Colon (tissue), 2 donors: ENCODE measurements around the gene FCGR2B.
"Not testable (repeated sequence)": the region's sequence is repeated elsewhere in the genome, so short reads cannot be mapped to it uniquely, and the experiment has no call there.

Experiments used
- FAIRE-seq: peaks from 2 replicates; lab custom pipeline; 2012; peaks lifted over from hg19 to GRCh38; lab: Jason Lieb, UNC
- donor health status: control.
- donor health status: control.

Gene FCGR2B

DNA sequence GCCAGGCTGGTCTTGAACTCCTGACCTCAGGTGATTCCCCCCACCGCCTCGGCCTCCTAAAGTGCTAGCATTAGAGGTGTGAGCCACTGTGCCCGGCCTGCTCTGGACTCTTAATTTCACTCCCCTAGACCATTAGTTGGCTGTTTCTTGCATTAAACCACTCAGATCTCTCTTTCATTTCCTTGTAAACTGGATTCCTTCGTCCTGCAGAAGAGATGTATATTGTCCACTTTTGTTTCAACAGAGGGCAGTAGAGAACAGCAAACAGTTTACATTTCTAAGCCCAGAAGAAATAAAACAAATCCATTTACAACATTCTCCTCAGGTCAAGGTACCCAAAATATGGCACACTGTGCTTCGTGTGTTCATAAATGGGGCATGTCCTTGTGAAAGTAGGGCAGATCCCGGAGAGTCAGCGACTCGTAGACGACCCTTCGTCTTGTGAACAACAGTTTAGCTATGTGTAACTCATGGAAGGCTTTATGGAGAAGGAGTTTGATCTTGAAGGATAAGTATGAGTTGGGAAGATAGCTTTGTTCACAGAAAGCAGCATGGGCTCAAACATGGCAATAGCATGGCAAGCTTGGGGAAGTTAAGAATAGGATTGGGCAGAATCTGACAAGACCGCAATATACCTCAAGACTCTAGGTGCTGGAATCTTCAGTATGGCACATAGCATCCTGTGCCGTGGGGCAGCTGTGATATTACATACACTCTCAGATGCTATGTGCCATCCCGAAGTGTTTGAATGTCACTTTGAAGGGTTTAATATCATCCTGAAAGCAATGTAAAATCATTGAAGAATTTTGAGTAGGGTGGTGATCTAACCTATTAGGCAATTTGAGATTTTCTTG lies 15.2 kb upstream of the FCGR2B start:
- FAIRE-seq, result not testable (repeated sequence)

DNA sequence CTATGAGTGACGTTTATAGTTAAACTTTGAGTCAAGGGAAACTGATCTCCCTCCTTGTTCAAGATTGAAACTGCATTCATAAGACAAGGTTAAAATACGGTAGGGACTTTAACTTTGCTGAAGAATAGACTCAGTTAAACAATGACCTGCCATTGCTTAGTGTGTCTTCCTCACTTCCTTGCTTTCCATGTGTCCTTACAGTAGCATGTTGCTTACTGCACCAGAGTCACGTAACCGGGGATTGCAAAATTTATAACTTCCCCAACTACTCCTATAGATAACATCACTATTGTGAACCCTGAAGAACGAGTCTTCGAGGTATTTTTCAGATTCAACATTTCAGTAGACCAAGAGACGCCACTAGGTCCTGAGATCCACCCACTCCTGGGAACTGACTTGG lies 9.4 kb upstream of the FCGR2B start:
- FAIRE-seq, result not testable (repeated sequence)

DNA sequence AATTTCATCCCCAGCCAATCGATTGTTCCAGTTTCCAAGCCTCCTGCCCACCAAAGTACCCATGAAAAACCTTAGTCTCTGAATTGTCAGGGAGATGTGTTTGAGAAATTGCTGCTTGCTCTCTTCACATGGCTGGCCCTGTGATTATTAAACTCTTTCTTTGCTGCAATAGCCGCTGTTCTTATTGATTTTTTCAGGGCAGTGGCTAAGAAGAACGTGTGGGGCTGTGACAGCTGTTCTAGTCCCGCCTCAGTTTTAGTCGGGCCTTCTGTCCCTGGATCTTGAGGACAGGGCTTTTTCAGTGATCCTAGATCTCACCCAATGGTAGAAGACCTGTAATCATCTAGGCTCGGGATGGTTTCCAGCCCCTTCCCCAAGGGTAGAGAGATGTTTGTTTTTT lies 9.0 kb upstream of the FCGR2B start:
- not testable (repeated sequence) for FAIRE-seq

DNA sequence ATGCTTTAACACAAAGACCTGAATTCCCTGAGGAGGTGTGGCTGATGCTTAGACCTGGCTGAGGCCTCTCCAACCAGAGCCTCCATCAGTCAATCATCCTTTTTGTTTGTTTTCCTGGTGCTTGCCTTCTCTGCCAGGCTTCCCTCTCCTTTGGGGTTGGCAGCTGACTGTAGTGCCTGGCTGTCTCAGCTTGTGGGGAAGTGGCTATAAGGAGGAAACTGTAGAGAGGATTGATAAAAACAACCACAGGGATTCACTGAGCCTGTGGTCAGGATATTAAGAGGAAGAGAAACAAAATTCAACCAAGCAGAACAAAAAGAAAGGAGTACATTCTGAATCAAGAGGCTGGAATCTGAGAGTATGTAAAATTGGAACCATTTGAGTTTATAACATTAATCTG lies 4.4 kb upstream of the FCGR2B start:
- not testable (repeated sequence) for FAIRE-seq

DNA sequence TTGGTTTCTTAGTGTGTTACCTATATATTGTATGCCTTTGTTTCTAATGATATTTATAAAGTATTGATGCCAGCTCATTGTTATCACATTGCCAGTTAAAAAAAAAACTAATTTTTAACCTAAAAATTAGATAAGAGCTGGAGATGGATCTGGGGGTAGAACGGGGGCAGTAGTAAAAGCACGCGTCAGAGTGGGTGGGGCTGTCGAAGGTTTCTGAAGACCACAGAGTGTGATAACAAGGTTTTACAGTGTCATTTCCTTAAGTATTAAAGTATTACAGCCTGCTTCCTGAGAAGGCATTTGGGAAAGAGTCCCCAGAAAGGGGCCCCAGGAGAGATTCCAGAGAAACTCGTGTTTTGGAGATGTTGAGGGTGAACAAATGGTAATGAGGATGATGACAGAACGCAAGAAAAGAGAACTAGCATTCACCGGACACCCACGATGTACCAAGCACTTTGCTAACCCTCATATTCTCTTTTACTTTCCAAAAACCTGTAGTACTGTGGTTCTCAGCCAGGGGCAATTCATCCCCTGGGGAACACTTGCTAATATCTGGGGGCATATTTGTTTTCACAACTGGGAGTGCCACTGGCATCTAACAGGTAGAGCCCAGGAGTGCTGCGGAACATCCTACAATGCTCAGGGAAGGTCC lies 1.2 kb upstream of the FCGR2B start:
- FAIRE-seq, result not testable (repeated sequence)

DNA sequence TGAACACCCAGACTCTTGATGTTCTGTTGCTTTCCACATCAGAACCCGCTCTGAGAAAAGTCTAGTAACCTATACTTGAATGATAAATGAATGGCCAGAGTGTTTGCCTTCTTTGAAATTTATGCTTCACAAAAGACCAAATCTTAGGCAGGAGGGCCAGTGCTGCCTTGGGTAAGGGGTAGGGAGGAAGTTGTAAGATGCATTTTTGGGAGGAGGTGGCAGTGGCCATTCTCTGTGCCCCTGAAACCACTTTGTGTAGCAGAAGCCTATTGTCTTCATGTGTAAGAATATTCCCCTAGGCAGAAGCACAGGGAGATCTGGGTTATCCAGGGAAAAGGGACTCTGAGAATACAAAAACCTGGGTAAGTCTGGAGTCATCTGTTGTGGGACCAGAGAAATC lies 626 bp downstream of the FCGR2B start:
- FAIRE-seq, result not testable (repeated sequence)

DNA sequence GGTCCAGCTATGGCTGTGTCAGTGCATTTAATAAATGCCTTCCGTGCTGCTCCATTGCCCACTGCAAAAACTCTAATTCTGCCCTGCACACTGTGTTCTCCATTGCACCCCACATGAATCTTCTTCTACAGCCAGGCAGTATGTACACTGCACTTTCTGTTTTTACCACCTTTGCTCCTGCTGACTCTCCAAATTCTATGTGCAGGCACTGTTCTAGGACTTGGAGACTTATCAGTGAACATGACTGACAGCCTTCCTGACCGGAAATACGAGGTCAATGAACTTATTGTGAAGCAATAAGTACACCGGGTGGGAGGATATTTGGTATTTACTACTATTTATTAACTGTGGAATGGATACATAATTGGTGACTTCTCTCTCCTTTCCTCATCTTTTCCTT lies 1.7 kb downstream of the FCGR2B start:
- FAIRE-seq, result not testable (repeated sequence)

DNA sequence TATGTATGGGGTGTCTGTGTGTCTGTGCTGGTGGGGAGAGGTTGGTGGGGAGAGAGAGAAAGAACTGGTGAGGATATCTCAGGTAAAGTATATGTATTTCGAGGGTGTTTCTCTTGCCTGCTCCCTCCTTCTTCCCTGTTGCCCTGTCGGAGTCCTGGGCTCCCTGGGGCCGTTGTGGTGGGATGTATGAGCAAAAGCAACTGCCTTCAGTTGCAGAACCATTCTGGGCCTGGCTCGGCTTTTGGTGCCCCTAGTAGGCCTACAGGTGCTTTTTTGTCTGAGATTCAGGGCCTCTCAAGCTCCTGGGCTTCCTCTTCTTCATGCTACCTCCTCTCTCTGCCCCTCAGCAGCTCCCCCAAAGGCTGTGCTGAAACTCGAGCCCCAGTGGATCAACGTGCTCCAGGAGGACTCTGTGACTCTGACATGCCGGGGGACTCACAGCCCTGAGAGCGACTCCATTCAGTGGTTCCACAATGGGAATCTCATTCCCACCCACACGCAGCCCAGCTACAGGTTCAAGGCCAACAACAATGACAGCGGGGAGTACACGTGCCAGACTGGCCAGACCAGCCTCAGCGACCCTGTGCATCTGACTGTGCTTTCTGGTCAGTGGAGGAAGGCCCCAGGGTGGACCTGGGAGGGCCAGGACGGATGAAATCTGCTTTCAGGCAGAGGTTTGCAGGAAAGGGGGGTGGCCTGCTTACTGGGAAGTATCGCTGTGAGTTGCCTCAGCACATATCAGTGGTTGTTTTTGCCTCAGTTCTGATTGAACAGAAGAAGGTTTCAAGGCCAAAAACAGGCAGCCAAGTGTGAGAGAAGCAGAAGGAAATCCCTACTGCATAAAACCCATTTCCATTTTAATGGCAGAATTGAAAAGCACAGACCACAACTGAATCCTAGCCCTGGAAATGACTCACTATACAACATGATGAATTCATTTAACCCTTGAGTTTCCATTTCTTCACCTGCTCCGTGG lies 8.4 kb downstream of the FCGR2B start:
- FAIRE-seq, result not testable (repeated sequence)

DNA sequence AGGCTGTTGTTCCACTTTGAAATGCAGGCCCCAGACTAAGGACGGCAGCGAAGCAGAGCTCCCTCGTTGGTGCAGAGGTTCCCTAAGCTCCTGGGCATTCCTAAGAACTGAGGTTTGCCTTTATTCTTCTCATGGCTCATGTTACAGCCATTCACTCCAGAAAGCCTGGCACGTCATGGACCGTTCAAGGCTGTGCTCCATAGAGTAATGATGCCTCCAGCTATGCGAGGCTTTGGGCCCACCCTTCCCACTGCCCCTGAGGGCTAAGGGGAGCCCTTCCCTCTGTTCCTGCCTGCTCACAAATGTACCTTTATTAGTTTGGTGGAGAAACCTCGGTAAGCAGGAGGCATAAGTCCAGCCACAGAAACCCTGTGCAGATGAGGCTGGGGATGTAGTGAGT lies 10.5 kb downstream of the FCGR2B start:
- FAIRE-seq, result not testable (repeated sequence)

DNA sequence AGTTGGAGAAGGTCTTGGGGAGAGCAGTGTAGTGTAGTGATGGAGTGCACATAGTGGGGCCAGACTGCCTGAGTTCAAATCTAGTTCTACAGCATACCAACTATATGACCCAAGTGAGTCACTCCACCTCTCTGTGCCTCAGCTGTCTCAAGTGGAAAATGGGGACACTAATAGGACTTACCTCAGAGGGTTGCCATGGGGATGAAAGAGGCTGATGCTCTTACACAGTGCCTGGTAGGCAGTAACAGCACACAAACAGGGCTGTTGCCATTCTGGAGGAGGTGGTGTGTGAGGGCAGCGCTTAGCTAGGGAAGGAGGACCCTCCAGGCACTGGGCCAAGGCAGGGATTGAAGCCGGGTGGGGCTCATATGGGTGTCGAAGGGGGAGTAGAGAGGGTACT lies 11.5 kb downstream of the FCGR2B start:
- not testable (repeated sequence) for FAIRE-seq

DNA sequence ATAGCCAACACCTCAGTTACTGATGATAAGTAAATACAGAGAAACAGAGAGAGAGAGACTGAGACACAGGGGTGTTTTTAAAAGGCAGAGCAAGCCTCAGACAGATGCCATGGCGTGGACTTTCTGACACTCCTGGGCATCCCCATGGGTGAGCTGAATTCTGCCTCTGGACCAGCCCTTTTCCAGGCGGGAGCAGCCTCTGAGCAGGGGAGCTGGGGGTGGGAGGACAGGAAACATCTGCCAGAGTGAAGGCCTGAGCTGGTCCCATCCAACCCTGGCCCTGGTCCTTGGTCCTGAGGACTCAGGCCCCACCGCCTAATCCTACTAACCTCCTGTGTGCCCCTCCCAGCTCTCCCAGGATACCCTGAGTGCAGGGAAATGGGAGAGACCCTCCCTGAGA lies 12.0 kb downstream of the FCGR2B start:
- not testable (repeated sequence) for FAIRE-seq

DNA sequence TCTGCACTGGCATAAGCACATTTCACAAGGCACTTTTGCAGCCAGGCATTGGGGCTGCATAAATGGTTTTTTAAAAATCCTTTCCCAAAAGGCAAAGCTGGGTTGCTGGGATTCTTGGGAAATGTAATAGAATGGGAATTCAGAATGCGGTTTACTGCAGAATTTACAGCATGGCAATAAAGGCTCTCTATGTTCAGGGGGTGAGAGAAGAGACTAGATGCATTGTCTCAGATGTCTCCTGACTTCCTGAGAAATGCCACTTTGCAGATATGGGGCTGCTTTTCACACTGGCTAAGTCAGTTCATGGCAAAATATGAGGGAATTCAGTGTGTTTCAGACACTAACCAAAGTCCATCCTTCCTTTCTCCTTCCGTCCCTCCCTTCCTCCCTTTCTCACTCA lies 13.5 kb downstream of the FCGR2B start:
- no peak for FAIRE-seq

DNA sequence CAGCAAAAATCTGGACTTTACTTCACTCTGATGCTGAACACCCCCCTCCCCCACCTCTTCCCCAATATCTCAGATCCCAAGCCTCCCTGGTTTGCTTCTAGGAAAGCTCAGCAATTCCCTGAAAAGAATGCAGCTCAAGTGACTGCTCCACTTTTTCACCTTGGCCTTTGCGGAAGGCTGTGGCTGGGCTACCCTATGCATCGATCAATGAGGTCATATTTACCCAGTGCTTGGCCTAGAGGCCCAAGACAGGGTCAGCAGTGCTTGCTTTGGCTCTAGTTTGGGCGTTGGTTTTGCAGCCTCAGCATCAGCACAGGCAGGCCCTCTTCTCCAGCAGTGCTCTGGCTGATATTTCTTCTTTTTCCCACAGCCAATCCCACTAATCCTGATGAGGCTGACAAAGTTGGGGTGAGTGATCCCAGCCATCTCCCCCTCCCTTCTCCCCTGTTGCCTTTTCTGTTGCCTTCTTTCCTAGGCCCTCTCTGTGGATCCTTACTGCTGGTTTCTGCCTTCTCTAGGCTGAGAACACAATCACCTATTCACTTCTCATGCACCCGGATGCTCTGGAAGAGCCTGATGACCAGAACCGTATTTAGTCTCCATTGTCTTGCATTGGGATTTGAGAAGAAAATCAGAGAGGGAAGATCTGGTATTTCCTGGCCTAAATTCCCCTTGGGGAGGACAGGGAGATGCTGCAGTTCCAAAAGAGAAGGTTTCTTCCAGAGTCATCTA lies 14.2 kb downstream of the FCGR2B start:
- no peak for FAIRE-seq

DNA sequence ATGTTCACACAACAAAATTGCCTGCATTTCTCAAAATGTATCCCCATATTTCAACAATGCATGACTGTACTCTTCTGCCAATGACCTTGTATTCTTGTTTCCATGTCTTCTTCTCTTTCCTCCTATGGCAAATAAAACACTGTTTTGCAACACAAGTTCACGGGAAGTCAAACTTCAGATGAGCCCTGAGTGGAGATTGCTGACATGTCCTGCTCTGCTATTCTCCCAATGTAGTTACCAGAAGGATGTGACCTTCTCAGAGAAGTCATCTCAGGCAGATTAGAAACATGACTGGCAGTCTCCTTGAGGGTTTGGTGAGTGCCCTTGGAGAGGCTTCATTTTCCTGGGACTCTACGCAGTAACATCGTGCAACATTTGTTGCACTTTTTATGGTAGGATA lies 15.6 kb downstream of the FCGR2B start:
- FAIRE-seq, result no peak

DNA sequence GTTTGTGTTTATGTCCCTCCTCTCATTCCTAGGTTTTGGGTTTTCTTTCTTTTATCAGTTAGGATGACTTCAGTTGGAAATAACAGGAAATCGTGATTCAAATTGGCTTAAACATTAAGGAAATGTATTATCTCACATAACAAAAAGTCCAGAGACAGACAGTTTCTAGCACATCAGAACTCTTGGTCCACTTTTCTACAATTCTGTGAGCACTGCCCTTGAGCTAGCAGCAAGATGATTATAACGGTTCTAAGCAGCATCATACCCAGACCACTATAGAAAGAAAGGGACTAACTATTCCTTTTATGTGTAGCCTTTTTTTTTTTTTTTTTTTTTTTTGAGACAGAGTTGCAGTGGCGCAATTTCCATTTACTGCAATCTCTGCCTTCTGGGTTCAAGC lies 18.9 kb downstream of the FCGR2B start:
- FAIRE-seq, result no peak

DNA sequence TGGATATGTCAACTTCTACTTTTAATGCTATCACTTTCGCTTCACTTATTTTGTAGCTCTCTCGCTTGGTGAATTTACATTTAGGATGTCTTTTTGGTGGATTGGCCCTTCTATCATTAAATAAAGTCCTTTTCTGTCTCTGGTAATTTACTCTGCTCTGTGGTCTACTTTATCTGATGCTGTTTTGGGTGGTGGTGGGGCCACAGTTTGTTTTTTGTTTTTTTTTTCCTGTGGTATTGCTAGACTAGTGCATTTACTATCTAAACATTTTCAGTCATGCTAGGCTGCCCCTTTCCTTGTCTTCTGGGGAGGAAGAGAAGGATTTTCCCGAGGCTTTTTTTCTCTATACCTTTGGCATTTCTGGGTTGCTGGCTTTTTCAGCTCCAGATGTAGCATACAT lies 26.0 kb downstream of the FCGR2B start:
- FAIRE-seq, result no peak

DNA sequence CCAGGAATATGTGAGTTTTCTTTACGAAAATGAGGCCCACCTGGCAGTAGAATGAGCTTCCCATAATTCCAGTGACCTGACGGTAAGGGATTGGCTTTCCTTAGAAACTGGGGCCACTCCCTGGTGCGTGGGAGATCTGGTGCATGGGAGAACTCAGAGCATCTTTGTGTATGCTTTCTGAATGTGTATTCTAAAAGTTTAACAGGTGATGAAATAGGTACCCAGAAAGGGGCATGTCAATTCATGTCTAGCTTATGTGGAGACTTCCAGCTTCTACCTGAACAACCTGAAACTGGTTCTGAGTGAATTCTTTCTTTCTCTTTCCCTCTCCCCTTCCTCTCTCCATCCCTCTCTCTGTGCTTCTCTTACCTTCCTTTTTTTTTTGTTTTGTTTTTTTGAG lies 28.9 kb downstream of the FCGR2B start:
- no peak for FAIRE-seq

DNA sequence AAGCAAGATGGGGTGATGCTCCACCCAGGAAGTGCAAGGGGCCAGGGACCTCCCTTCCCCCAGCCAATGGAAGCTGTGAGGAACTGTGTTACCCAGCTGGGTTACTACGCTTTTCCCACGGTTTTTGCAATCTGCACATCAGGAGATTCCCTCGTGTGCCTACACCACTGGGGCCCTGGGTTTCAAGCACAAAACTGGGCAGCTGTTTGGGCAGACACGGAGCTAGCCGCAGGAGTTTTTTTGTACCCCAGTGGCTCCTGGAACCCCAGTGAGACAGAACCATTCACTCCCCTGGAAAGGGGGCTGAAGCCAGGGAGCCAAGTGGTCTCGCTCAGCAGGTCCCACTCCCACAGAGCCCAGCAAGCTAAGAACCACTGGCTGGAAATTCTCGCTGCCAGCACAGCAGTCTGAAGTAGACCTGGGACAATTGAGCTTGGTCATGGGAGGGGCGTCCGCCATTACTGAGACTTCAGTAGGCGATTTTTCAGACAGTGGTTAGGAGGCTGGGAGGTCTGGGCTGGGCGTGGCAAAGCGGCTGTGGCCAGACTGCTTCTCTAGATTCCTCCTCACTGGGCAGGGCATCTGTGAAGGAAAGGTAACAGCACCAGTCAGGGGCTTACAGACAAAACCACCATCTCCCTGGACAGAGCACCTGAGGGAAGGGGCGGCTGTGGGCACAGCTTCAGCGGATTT lies 30.2 kb downstream of the FCGR2B start:
- not testable (repeated sequence) for FAIRE-seq

DNA sequence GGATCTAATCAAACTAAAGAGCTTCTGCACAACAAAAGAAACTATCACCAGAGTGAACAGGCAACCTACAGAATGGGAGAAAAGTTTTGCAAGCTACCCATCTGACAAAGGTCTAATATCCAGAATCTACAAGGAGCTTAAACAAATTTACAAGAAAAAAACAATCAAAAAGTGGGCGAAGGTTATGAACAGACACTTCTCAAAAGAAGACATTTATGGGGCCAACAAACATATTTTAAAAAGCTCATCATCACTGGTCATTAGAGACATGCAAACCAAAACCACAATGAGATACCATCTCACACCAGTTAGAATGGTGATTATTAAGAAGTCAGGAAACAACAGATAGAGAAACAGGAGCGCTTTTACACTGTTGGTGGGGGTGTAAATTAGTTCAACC lies 35.4 kb downstream of the FCGR2B start:
- FAIRE-seq, result not testable (repeated sequence)

DNA sequence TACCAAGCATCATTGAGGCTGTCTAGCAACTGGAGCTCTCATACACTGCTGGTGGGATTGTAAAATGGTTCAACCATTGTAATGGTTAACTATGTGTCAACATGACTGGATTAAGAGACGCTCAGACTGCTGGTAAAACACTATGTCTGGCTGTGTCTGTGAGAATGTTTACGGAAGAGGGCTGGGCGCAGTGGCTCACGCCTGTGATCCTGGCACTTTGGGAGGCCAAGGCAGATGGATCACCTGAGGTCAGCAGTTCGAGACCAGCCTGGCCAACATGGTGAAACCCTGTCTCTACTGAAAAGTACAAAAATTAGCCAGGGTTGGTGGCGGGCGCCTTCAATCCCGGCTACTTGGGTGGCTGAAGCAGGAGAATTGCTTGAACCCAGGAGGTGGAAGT lies 39.3 kb downstream of the FCGR2B start:
- no peak for FAIRE-seq

DNA sequence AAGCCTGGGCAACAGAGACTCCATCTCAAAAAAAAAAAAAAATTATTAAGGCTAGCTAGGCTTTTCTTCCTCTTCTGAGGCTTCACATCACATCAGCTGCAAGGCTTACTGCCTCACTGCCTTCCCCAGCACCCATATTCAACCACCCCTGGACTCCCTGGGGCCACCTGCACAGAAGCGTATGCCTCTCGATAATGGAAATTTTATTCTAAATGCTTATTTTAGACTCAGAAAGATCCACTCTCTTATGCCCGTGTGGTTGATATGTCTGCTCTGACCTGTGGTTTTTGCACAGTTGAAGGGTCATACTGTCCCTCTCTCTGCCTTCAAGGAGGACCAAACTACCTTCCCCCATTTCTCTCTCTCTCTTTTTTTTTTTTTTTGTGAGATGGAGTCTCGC lies 42.6 kb downstream of the FCGR2B start:
- no peak for FAIRE-seq
